Measurements from ENCODE around the gene GNAS-AS1.

The GNAS-AS1 gene

GRCh38 chr20:58850693-58851174, at the start of gene GNAS-AS1:
TSS of gene GNAS-AS1 (minus strand) at chr20:58850902.
- no peak for DNase-seq

DNA sequence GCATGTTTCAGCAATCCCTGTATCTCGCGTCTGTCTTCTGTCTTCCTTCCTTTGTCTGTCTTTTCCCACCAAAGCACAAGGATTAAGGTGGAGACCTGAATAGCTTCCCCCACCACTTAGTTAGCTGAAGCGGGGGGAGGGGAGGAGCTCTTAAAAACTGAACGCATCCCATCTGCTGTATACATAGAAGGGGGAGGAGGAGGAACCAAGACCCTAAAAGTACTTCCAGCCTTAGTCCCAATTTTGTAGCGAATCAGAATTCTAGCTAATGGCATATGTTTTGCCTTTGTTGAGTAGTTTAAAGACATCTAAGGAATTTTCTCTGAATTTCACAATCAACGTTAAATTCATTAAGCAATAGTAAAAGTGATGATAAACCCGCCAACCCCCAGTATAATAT, 49.7 kb upstream of the GNAS-AS1 start:
- DNase-seq = no peak

- DNase-seq = no peak
These were observed 48.8 kb upstream of the GNAS-AS1 start for GRCh38 chr20:58899512-58899911.

DNA sequence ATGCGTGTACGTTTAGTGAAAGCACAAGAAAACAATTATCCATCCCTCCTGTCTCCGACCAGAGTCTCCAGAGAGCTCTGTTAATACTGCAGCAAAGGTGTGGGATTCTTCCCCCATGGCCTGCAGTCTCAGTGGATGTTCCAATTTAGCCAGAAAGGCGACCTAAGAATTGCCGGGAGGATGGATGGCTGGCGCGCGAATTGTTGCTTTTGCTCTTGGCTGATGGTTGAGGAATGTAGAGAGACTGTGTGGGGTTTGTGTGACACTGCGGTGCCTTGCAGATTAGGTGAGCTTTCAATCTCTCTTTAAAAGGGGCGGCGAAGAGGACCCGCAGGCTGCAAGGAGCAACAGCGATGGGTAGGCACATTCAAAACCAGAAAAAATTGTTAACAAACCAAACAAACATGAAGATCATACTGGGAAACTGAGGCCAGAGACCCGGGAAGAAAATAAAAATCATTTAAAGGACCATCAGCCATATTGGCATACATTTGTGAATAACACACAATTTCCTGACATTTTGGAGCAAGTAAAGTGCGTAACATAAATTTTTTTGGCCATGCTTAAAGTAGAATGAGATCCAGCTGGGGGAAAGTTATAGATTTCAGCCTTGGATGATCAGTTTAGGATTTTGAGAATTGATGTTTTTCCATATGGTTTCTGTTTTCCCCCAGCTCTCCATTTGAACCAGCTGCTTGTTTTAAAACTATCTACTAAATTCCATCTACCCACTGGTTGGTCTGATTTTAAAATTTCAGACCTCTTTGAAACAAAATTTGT, 48.1 kb upstream of the GNAS-AS1 start:
- DNase-seq = no peak

- no peak for DNase-seq
These were observed 46.8 kb upstream of the GNAS-AS1 start for GRCh38 chr20:58897488-58897887.

GRCh38 chr20:58896820-58897219, 46.1 kb upstream of the GNAS-AS1 start:
- DNase-seq = no peak

DNA sequence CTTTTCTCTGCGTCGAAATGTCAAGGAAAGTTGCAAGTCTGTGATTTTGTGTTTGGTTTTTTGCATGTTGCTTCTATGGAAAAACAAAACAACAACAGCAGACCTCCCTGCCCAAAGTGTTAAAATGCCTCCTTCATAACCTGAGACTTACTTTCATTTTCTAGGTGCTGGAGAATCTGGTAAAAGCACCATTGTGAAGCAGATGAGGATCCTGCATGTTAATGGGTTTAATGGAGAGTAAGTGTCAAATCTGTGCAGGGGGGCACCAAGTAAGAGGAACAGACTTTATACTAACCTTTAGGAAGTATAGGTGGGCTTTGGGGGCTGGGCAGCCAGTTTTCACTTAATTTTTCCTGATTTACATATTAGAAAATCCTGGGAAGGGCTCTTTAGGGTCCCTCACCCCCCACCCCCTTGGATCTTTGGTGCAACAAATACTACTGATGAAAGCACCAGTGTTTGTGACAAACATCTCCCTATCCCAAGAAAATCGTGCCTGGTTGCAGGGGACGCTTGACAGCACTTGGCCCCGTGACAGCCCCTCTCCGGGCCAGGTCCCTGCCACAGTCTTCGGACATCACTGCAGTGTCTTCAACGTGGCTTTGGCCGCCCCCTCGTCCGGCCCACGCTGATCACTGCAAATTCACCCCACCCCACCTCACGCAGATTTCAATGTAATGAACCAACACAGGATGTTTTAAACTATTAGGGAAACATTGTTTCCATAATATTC, 44.9 kb upstream of the GNAS-AS1 start:
- DNase-seq = no peak

DNA sequence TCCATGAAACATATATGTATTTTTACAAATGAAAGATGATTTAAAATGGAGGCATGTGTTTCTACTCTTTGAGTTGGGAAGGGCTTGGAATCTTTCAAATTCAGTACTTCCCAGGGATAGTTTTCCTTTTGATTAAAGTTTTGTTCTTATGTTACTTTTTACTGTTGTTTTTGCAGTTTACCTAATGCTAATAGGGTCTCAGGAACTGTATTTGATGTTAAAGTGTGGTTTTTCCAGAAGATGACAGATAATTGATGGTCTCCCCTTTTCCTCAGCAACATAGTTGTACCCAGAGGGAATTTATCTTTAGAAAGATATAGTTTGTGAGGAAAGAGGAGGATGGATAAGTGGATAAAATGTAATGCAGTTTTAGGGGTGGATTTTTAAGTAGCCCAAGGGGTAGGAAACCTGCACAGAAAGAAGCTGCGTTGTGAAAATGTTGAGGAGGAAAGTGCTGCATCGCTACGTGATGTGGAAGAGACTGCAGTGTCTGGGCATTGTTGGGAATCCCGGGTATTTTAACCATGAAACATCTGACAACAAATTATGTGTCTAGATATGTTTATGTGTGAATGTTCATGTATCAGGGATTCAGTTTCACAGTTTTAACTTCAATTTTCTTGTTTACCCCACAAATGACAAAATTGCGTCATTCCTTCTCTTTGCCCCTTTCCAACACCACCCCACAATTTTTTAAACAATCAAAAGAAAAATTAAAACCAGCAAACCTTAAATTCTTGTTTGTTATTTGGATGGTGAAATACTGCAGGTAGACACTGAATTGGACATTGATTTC, 44.1 kb upstream of the GNAS-AS1 start:
- no peak for DNase-seq

- no peak for DNase-seq
These were observed 42.8 kb upstream of the GNAS-AS1 start for GRCh38 chr20:58893355-58894120.

DNA sequence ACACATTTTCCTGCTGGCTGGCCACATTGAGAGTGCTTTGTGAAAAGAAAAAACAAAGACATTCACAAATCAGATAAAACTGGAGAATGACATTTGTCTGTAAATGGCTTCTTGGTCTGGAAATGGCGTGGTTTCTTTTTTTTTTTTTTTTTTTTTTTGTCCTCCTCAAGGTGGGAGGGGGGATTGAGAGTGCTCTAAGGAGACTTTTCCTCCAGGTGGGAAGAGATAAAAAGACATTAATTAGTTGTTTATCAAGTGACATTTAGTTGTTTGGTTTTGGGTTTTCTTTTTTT, 42.2 kb upstream of the GNAS-AS1 start:
- peak; percentile 53 for DNase-seq

- peak; percentile 78 for DNase-seq
These were observed 41.6 kb upstream of the GNAS-AS1 start for GRCh38 chr20:58892141-58892931.

DNA sequence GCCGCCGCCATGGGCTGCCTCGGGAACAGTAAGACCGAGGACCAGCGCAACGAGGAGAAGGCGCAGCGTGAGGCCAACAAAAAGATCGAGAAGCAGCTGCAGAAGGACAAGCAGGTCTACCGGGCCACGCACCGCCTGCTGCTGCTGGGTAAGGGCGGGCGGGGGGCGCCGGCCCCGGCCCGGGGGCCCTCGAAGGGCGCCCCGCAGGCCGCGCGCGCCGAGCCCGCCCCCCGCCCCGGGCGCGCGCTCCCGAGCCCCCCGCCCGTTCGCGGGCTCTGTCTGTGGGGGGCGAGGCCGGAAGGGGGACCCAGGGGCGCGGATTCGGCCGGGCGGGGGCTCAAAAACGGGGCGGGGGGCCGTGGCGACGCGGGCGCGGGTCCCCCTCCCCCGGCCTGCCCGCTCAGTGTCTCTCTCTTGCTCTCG, 41.0 kb upstream of the GNAS-AS1 start:
- peak; percentile 34 for DNase-seq

GRCh38 chr20:58891086-58891717, 40.5 kb upstream of the GNAS-AS1 start:
- peak; percentile 78 for DNase-seq

DNA sequence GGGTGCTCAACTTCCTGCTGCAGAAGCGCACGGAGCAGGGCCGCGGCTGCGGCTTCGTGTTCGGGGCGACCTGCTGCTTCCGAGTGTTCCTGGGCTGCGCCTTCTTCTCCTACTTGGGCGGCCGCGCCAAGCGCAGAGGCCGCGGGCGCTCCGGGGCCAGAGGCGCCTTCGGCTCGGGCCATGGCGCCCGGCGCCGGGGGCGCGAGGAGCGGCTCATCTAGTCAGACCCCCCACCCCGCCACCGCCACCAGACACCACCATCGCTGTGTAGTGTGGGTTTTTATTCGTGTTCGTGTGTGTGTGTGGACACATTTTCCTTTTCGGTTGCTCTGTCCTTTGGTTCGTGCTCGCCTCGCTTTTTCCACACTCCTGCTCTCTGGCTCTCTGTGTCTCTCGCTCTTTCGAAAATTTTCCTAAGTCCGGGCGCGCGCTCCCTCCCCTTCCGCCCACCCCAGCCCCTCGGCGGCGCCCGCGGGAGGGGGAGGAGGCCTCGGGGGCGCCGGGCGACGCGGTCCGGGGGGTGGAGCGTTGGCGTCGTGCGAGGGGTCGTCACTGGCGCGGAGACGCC, 39.9 kb upstream of the GNAS-AS1 start:
- peak; percentile 88 for DNase-seq

DNA sequence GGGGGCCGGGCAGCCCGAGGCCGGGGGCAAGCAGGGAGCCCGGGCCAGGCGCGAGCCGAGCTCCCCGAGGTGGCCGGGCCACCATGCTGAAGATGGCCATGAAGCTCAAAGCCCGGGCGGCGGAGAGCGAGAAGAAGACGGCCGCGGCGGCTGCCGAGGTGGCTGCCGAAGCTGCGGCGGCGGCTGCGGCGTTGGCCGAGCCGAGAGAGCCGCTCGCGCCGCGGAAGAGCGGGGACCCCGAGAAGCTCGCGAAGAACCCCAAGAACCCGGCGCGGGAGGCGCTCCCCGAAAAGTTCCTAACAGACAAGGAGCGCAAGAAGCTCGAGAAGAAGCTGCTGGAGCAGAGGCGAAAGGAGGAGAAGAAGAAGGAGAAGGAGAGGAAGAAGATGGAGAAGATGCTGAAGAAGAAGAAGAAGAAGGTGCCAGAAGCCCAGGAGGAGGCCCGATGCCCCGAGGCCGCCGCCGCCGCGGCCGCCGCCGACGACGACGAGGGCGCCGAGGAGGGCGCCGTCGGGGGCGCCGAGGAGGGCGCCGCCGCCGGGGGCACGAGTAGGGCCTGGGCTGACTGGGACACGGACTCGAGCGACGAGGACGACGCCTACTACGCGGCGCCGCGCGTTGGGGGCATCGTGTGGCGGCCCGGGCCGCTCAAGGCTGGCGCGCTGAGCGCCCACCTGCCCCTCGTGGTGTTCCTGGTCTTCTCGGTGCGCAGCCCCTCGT, 39.3 kb upstream of the GNAS-AS1 start:
- no peak for DNase-seq

- DNase-seq = peak; percentile 11
These were observed 38.6 kb upstream of the GNAS-AS1 start for GRCh38 chr20:58889334-58889760.

DNA sequence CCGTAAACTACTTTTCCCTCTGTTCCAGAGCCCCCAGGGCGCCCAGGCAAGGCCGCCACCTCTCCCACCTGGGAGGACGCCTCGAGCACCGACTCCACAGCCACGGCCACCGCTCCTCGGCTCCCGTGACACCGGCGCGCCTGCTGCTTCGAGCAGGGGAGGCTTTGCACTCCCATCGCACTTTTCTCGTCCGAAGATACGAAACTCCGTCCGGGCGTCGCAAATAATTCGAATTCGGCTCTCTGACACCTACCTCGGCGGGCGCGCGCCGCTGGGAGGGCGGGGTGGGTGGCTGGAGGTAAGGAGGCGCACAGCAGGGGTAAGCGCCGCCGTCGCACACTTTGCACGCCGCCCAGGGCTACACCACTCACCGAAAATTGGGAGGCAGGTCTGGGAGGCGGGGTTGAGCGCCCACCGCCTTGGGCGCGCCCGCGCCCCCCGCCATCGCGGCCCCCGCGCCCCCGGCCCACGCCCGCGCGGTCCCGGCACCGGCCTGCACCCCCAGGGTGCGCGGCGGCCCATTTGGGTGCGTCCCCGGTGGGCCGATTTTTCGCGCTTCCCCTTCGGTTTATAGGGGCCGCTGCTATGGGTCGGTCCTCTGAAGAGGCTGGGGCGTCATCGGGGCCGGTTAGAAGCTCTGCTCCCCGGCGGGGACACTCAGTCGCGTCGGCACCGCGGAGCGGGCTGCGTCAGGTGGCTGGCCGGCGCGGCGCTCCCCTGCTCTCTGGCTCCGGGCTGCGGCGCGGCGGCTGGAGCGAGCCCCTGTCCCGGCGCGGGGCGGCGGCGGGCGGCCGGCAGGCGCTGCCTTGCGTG, 38.0 kb upstream of the GNAS-AS1 start:
- peak; percentile 53 for DNase-seq

- DNase-seq = no peak
These were observed 37.4 kb upstream of the GNAS-AS1 start for GRCh38 chr20:58888103-58888502.

DNA sequence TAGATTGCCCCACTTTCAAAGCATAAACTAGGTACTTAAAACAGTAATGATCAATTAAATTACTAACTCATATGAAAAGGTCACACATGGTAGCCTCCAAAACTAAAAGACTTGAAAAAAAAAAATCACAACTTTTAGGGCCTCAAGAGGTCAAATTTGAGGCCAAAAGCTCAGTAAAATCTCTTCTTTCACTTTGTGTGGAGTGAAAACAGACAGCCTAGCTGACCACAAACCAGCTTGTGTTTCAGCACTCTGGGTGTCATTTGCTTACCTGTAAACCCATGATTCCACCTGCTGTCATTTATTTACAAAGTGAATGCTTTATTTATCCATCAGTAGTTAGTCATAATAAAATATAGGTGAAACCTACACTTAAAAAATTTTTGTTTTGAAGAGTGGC, 35.8 kb upstream of the GNAS-AS1 start:
- DNase-seq = no peak

All from NCI-H1092 treated with DMSO at 0.1 percent for 48 hours (cell line).